Measurements from ENCODE around the gene MKNK2. TPM values are rescaled to one million over a fixed set of nuclear protein-coding genes. Genes with fewer than 3 reads are reported as not detected.

MKNK2 gene
- total RNA-seq, 4 donors from 2014 or later = 34.6 to 155 (median 81.7) TPM

DNA sequence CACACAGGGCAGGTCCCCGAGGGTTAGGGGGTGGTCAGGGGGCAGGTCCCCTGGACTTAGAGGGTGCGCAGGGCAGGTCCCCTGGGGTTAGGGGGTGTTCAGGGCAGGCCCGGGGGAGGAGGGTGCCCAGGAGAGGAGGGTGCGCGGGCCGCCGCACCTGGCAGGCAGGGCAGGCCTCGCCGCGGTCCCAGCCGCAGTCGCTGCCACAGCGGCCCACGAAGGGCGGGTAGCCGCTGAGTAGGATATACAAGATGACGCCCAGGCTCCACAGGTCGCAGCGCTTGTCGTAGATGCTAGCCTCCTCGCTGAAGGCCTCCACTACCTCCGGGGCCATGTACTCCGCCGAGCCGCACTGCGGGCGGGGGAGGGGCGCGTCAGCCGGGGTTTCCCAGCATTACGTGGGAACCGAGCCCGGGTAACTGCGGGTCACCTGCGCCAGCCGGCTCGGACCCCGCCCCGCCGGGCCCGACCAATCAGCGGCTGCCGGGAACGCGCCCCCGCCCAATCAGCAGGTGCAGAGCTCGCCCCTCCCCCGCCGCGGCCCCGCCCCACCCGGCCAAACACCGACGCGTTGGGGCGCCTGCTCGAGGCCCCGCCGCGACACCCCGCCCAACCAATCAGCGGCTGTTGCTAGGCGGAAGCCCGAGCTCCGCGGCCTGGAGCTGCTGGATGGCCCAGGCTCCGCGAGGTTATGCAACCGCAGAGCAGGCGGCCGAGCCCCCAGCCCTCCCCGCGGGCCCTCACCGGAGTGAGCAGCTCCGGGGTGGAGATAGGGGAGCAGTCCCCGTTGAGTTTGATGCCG, 9.2 kb downstream of the MKNK2 start:
- intact Hi-C loops (cut with DNase I; ENCODE audit: low total_unique reads) = no loop called here
- Histone ChIP-seq H3K4me3 (peak overlapping the region in 1 of 2 donors; percentile 26), H3K9me3 (no peaks in the 10 kb centered on the region), H3K36me3 (no peaks in the 10 kb centered on the region), H3K27ac (peak overlapping the region; percentile 88 to 89), H3K4me1 (peaks cover 6 to 11% of the 10 kb centered on the region in 2 donors), H3K27me3 (no peaks in the 10 kb centered on the region)
- peak; percentile 97 to 99 for DNase-seq
- TF ChIP-seq POLR2A (IDR thresholded peaks at IDR 0.05) = peak in 1 of 2 donors; percentile 15
- no peak for TF ChIP-seq CTCF (IDR thresholded peaks at IDR 0.05)

DNA sequence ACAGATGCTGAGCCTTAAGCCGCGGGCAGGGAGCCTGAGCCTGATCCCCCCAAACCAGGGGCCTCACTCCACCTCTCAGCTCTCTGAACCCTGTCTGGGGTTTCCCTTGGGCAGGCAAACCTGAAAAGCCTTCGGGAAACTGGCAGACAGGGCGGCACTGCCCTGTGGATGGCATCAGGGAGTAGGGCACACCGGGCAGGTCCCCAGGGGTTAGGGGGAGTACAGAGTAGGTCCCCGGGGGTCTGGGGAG, 9.7 kb downstream of the MKNK2 start:
- intact Hi-C loops (cut with DNase I; ENCODE audit: low total_unique reads) = no loop called here
- Histone ChIP-seq H3K4me3 (no peak overlapping the region), H3K9me3 (no peaks in the 10 kb centered on the region), H3K27me3 (no peaks in the 10 kb centered on the region), H3K4me1 (peaks cover 6 to 11% of the 10 kb centered on the region in 2 donors), H3K27ac (peak overlapping the region; percentile 88 to 89), H3K36me3 (no peaks in the 10 kb centered on the region)
- no peak for DNase-seq
- no peak for TF ChIP-seq CTCF (IDR thresholded peaks at IDR 0.05)
- TF ChIP-seq POLR2A (IDR thresholded peaks at IDR 0.05) = no peak

GRCh38 chr19:2040647-2041432, 10.2 kb downstream of the MKNK2 start:
- intact Hi-C loops (cut with DNase I; ENCODE audit: low total_unique reads) = no loop called here
- H3K36me3 ChIP-seq = no peaks in the 10 kb centered on the region
- no peaks in the 10 kb centered on the region for H3K9me3 ChIP-seq
- peak overlapping the region; percentile 88 to 89 for H3K27ac ChIP-seq
- no peak for TF ChIP-seq CTCF (IDR thresholded peaks at IDR 0.05)
- TF ChIP-seq POLR2A (IDR thresholded peaks at IDR 0.05) = no peak
- H3K4me1 ChIP-seq = peaks cover 6 to 11% of the 10 kb centered on the region in 2 donors
- no peak overlapping the region for H3K4me3 ChIP-seq
- DNase-seq = peak in 1 of 2 donors; percentile 21
- H3K27me3 ChIP-seq = no peaks in the 10 kb centered on the region

DNA sequence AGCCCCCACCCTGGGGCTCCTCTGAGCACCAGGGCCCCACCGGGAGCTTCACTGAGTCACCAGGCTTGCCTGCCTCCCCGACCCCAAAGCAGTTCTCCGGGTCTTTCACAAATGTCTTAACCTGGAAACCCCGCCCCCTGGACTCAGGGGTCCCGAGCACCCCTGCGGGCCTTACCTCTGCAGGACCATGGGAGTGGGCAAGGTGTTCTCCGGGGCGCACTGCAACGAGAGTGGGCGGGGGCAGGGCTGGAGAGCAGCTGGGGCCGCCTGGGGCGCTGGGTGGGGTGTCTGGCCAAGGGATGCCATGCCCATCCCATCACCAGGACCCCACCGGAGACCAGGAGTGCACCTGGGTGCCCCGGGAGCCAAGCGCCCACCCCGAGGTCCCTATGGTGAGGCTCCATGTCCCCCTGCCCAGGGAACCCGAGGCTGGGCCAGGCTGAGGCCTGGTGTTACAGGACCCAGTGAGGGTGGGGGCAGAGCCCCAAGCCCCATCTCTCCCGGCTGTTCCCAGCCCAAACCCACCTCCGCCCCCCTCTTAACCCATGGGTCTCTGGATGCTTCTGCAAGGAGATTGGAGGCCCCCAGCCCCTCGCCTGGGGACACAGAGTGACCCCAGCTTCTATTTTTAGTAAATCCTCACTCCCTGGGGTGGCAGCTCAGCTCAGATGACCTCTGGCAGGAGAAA, 10.9 kb downstream of the MKNK2 start:
- H3K4me3 ChIP-seq = no peak overlapping the region
- no peaks in the 10 kb centered on the region for H3K9me3 ChIP-seq
- H3K27ac ChIP-seq = peak overlapping the region in 1 of 2 donors; percentile 89
- H3K4me1 ChIP-seq = peaks cover 6 to 11% of the 10 kb centered on the region in 2 donors
- H3K27me3 ChIP-seq = no peaks in the 10 kb centered on the region
- H3K36me3 ChIP-seq = no peaks in the 10 kb centered on the region
- no peak for TF ChIP-seq POLR2A (IDR thresholded peaks at IDR 0.05)
- TF ChIP-seq CTCF (IDR thresholded peaks at IDR 0.05) = no peak
- DNase-seq = peak in 1 of 2 donors; percentile 29
- intact Hi-C loops (cut with DNase I; ENCODE audit: low total_unique reads) = no loop called here

All from uterus (tissue), 4 donors.